D721Med (cell line): ENCODE results near the gene SPATA2.

ENCODE experiments used
- DNase-seq: peaks from one replicate; pipeline ENCODE4 v3.0.0; 2011; ENCODE audit warnings: low spot score; ENCODE audit not compliant: insufficient read length
- FAIRE-seq: peaks from 2 replicates; lab custom pipeline; 2011; peaks lifted over from hg19 to GRCh38; lab: Jason Lieb, UNC
- CTCF ChIP-seq: IDR thresholded peaks from 2 replicates; pipeline ENCODE4 v1.5.1; 2012; ENCODE audit warnings: mild to moderate bottlenecking, control low read depth; ENCODE audit not compliant: insufficient read depth; ENCODE audit errors: missing control alignments

Gene SPATA2

GRCh38 chr20:49859807-49860206, 55.5 kb downstream of the SPATA2 start:
- FAIRE-seq (no peak), DNase-seq (no peak)
- TF ChIP-seq CTCF: no peak

GRCh38 chr20:49859011-49859410, 56.3 kb downstream of the SPATA2 start:
- TF ChIP-seq CTCF: no peak
- DNase-seq (no peak), FAIRE-seq (no peak)

- TF ChIP-seq CTCF: no peak
- FAIRE-seq (no peak), DNase-seq (no peak)
These were observed 57.2 kb downstream of the SPATA2 start for GRCh38 chr20:49858076-49858585.

GRCh38 chr20:49856904-49857303, 58.4 kb downstream of the SPATA2 start:
- no peak for DNase-seq
- no peak for FAIRE-seq
- no peak for TF ChIP-seq CTCF

GRCh38 chr20:49854190-49854875, 61.0 kb downstream of the SPATA2 start:
- FAIRE-seq (no peak), DNase-seq (no peak)
- TF ChIP-seq CTCF: no peak

GRCh38 chr20:49853640-49854039, 61.7 kb downstream of the SPATA2 start:
- FAIRE-seq (no peak), DNase-seq (no peak)
- no peak for TF ChIP-seq CTCF
